ENCODE measurements around the gene GPR146. TPM values are rescaled to one million over a fixed set of nuclear protein-coding genes. Genes with fewer than 3 reads are reported as not detected.

The GPR146 gene
- total RNA-seq, 1 donor from 2014 or later: 40.0 TPM

- no peak for ATAC-seq
- intact Hi-C loops (cut with DNase I): no loop called here
- H3K4me3 ChIP-seq: no peak overlapping the region
- H3K9me3 ChIP-seq: no peaks in the 10 kb centered on the region
- no peaks in the 10 kb centered on the region for H3K4me1 ChIP-seq
- H3K36me3 ChIP-seq: no peaks in the 10 kb centered on the region
- no peaks in the 10 kb centered on the region for H3K27me3 ChIP-seq
- no peak overlapping the region for H3K27ac ChIP-seq
- no peak for DNase-seq
- TF ChIP-seq, protein P1, sequence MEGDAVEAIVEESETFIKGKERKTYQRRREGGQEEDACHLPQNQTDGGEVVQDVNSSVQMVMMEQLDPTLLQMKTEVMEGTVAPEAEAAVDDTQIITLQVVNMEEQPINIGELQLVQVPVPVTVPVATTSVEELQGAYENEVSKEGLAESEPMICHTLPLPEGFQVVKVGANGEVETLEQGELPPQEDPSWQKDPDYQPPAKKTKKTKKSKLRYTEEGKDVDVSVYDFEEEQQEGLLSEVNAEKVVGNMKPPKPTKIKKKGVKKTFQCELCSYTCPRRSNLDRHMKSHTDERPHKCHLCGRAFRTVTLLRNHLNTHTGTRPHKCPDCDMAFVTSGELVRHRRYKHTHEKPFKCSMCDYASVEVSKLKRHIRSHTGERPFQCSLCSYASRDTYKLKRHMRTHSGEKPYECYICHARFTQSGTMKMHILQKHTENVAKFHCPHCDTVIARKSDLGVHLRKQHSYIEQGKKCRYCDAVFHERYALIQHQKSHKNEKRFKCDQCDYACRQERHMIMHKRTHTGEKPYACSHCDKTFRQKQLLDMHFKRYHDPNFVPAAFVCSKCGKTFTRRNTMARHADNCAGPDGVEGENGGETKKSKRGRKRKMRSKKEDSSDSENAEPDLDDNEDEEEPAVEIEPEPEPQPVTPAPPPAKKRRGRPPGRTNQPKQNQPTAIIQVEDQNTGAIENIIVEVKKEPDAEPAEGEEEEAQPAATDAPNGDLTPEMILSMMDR (IDR thresholded peaks at IDR 0.05): no peak
These were observed 59.6 kb downstream of the GPR146 start for GRCh38 chr7:1103789-1104515.

DNA sequence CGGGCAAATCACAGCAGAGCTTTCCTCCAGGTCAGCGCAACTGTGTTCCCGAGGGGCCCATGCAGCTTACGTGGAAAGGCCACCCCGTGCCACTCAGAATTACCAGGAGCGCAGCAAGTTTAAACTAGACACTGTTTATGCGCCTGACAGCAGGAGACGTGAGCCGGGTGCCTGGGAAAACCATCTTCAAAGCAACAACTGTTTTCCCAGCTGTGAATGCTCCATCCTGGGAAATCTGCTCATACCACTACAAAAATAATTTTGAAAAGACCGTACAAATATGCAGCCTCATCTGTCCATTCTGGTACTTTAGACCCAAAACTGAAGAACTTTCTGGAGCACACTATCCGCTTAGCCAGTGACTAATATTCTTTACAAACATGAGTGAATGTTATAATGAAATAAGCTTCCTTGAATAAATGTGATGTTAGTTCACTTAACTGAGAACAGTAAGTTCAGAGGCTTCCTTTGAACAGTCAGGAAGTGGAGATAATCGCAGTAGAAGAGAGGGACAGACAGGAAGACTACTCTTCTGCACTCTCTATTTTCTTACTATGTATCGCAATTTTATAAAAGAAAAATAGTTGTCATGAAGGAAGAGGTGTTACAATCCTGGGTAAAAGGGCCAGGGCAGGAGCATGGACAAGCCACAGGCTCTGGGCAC lies 60.3 kb downstream of the GPR146 start:
- Histone ChIP-seq H3K4me1 (no peaks in the 10 kb centered on the region), H3K4me3 (no peak overlapping the region), H3K27me3 (no peaks in the 10 kb centered on the region), H3K9me3 (no peaks in the 10 kb centered on the region), H3K27ac (no peak overlapping the region), H3K36me3 (no peaks in the 10 kb centered on the region)
- TF ChIP-seq, protein P1 (IDR thresholded peaks at IDR 0.05): no peak
- intact Hi-C loops (cut with DNase I): no loop called here
- DNase-seq (no peak), ATAC-seq (no peak)

GRCh38 chr7:1105189-1105588 lies 60.8 kb downstream of the GPR146 start:
- Histone ChIP-seq H3K4me1 (no peaks in the 10 kb centered on the region), H3K9me3 (no peaks in the 10 kb centered on the region), H3K4me3 (no peak overlapping the region), H3K36me3 (no peaks in the 10 kb centered on the region), H3K27me3 (no peaks in the 10 kb centered on the region), H3K27ac (no peak overlapping the region)
- intact Hi-C loops (cut with DNase I): no loop called here
- TF ChIP-seq, protein P1 (IDR thresholded peaks at IDR 0.05): no peak
- no peak for ATAC-seq
- DNase-seq: no peak

GRCh38 chr7:1106063-1106792 lies 61.9 kb downstream of the GPR146 start:
- ATAC-seq: no peak
- no peaks in the 10 kb centered on the region for H3K36me3 ChIP-seq
- no peak overlapping the region for H3K27ac ChIP-seq
- no peaks in the 10 kb centered on the region for H3K9me3 ChIP-seq
- intact Hi-C loops (cut with DNase I): no loop called here
- no peak for DNase-seq
- no peaks in the 10 kb centered on the region for H3K27me3 ChIP-seq
- no peaks in the 10 kb centered on the region for H3K4me1 ChIP-seq
- no peak overlapping the region for H3K4me3 ChIP-seq
- TF ChIP-seq, protein P1 (IDR thresholded peaks at IDR 0.05): no peak

- no peaks in the 10 kb centered on the region for H3K4me1 ChIP-seq
- no peaks in the 10 kb centered on the region for H3K27me3 ChIP-seq
- no peak for DNase-seq
- no peak for ATAC-seq
- H3K36me3 ChIP-seq: no peaks in the 10 kb centered on the region
- H3K9me3 ChIP-seq: no peaks in the 10 kb centered on the region
- no peak overlapping the region for H3K27ac ChIP-seq
- H3K4me3 ChIP-seq: no peak overlapping the region
- TF ChIP-seq, protein P1 (IDR thresholded peaks at IDR 0.05): no peak
- intact Hi-C loops (cut with DNase I): no loop called here
These were observed 62.6 kb downstream of the GPR146 start for GRCh38 chr7:1106793-1107421.
